ENCODE results near the gene AGO4. TPM values are rescaled to one million over a fixed set of nuclear protein-coding genes. Genes with fewer than 3 reads are reported as not detected.
"Not testable (repeated sequence)": the region's sequence is repeated elsewhere in the genome, so short reads cannot be mapped to it uniquely, and the experiment has no call there.

AGO4 gene
- total RNA-seq, 1 donor from 2014 or later: 24.9 TPM

DNA sequence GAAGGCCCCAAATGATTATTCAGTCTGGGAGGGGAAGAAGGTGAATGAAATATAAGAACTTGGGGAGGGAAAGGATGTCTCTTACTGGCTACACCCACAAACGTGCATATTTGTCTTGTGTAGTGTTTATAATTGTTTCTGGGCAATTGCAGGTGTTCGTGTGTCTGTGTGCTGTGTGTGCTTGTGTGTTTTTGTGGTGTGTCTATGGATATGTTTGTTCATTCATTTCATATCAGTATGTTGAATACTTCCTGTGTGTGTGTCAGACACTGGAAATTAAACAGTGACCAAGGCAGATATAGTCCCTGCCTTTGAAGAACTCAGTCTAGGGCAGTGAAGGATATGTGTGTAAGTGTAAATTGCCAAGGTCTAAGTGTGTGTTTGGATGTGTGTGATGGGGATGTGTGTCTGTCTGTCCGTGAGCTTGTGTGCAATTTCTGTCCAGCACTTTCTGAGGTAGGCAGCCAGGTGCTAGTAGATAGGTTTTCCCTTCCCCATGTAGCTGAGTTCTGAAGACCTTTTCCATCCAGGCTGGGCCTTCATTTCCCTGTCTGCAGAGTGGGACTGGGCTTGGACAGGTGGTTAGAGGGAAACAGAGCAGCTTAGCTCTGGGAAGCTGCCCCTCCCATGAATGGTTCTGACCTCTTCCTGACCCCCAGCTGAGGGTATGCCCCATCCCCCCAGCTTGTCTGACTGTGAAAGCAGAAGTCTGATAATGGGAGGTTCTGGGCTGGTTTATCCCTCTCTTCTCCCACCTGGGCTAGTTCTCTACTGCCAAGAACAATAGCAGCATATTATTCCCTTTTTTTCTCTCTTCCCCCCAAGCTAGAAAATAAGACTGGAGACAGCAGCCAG, 79.0 kb downstream of the AGO4 start:
- DNase-seq (ENCODE audit: low spot score) (no peak), ATAC-seq (no peak)
- intact Hi-C loops (cut with DNase I): no loop called here

DNA sequence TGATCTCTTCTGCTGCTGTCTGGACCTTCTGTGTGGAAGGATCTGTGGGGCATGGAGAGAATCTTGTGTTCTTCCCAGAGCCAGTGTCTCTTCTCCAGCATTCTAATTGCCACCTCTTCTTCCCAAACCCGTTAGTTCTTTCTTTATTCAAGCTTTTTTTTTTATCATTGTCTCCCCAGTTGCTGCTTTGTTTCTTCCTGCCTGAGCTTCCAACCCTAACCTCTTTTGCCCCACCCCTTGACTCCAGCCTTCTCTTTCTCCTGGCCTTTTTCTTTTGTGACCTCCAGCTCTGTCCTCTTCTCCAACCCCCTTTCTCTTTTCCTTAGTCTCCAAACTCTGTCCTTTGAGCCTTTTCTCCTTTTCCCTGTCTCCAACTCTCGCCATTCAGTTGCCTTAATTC, 79.7 kb downstream of the AGO4 start:
- no peak for ATAC-seq
- intact Hi-C loops (cut with DNase I): no loop called here
- no peak for DNase-seq (ENCODE audit: low spot score)

DNA sequence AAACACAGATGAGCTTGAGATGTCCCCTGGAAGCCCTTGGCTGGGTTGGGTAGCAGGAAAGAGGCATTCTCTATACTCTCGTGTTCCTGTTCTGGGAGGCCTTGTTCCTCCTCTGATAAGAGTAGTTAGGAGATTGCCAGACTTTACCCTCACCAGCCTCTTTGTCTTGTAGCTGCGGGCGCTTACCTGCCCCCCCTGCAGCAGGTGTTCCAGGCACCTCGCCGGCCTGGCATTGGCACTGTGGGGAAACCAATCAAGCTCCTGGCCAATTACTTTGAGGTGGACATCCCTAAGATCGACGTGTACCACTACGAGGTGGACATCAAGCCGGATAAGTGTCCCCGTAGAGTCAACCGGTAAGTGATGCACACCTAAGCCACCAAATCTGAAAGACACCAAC, 80.4 kb downstream of the AGO4 start:
- intact Hi-C loops (cut with DNase I): no loop called here
- ATAC-seq: no peak

DNA sequence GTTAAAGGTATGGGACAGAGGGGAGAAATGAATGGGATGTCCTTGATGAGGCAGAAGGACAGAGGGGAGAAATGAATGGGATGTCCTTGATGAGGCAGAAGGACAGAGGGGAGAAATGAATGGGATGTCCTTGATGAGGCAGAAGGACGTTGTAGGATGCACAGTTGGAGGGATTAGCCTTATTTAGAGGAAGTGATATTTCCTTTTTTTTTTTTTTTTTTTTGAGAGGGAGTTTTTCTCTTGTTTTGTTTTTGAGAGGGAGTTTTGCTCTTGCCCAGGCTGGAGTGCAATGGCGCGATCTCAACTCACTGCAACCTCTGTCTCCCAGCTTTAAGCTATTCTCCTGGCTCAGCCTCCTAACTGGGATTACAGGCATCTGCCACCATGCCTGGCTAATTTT, 81.2 kb downstream of the AGO4 start:
- intact Hi-C loops (cut with DNase I); DNase-seq (ENCODE audit: low spot score); ATAC-seq: not testable (repeated sequence)

More for the DNA sequence above, 80.4 kb downstream of the AGO4 start:
- no peak for DNase-seq (ENCODE audit: low spot score)

DNA sequence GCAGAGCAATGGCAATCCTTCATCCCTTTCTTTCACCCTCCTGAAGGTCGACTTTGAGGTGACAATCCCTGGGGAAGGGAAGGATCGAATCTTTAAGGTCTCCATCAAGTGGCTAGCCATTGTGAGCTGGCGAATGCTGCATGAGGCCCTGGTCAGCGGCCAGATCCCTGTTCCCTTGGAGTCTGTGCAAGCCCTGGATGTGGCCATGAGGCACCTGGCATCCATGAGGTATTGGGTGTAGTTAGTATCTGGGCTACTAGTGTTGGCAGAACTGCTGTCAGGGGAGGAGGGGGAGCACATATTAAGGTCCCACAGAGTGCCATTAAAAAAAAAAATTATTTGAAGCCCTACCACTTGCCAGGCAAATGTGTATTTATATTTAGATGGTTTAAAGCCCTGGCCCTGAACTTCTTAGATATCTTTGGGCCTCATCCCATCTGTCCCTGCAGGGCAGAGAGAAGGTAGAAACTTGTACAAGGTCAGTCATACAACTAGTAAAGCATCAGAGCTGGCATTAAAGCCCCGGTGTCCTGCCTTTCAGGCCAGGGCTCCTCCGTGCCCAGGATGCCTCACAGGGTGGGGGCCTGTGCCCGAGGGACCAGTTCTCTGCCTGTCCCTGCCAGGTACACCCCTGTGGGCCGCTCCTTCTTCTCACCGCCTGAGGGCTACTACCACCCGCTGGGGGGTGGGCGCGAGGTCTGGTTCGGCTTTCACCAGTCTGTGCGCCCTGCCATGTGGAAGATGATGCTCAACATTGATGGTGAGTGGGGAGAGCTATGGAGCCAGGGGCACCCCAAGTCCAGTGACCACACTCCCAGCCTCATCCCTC, 85.4 kb downstream of the AGO4 start:
- DNase-seq (ENCODE audit: low spot score) (no peak), ATAC-seq (no peak)
- intact Hi-C loops (cut with DNase I): no loop called here

DNA sequence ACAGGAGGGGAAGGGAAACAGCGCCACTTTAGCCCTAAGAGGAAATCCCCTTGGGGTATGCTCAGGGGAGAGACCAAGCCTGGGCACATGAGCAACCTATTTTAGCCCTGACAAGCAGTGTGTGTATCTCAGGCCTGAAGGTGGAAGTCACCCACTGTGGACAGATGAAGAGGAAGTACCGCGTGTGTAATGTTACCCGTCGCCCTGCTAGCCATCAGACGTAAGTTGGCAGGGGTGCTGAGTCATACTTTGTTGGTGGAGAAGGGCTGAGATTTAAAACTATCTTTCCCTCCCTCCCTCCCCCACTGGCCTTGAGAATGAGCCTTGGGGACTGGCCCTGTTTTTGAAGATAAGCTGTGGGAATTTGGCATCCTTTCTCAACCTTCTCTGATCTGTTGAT, 86.4 kb downstream of the AGO4 start:
- intact Hi-C loops (cut with DNase I): no loop called here
- DNase-seq (ENCODE audit: low spot score) (no peak), ATAC-seq (peak; percentile 56)

DNA sequence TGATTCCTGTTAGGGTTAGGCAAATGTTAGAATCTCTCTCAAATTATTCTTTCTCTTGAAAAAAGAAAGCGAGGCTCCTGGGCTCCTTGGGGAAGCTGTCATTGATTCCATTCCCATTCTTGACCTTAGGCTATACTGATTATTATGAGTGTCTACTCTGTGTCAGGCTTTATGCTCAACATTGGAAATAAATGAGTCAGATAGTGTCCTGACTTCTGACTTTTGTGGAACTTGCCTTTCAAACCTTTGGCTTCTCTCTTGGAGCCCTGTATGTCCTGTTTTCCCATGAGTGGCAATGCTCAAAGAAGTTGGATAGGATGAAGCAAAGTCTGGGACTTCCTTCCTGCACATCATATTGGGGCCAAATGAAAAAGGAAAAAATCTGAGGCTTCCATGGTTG, 86.8 kb downstream of the AGO4 start:
- DNase-seq (ENCODE audit: low spot score): no peak
- intact Hi-C loops (cut with DNase I): no loop called here
- no peak for ATAC-seq

DNA sequence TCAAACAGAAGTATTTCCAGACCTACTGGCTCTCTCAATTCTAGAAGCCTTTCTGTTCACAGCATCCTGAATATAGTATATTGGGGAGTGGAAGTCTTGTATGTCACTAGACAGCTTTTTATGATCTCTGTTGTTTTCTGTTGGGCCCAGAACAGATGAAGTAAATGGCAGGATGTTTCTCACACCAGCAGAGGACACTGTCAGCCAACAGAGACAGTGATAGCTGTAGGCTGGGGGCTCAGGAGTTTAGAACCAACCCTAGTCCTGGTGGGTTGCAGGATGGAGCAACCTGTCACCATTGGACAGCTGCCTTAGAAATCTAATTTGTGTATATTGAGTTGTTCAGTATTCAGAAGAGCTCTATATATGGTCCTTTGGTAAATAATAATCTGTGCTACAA, 92.1 kb downstream of the AGO4 start:
- intact Hi-C loops (cut with DNase I): no loop called here
- no peak for DNase-seq (ENCODE audit: low spot score)

DNA sequence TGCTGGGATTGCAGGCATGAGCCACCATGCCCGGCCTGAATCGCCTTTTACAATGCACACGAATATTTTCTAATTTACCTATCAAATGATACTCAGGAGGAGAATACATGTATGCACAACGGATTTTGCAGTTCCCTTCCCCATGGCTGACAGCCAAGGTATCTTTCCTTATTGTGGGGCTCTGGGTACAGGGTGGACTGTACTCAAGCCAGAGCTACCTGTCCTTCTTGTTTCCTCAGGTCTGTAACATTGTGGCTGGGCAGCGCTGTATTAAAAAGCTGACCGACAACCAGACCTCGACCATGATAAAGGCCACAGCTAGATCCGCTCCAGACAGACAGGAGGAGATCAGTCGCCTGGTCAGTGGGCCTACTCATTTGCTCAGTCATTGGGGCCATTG, 93.4 kb downstream of the AGO4 start:
- ATAC-seq: no peak
- intact Hi-C loops (cut with DNase I): no loop called here
- DNase-seq (ENCODE audit: low spot score): no peak

More for the DNA sequence above, 92.1 kb downstream of the AGO4 start:
- no peak for ATAC-seq

DNA sequence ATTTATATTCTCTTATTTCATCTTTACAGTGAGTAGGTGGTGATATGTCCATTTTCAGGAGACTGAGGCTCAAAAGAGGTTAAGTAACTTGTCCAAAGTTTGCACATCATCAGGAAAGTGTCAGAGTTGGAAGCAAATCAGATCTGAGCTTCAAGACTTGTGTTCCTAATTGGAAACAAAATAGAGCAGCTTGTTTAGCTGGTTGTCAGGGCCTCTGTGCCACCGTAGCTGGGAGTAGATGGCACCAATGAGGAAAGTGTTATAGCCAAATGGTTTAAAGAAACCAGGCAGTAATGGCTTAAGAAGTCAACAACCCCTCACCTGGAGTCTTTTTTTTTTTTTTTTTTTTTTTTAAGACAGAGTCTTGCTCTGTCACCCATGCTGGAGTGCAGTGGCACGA, 94.9 kb downstream of the AGO4 start:
- no peak for ATAC-seq
- DNase-seq (ENCODE audit: low spot score): no peak
- intact Hi-C loops (cut with DNase I): no loop called here

Other genes starting within 250 kb of the AGO4 start
- gene TFAP2E, start 234.7 kb upstream of the AGO4 start, total RNA-seq: 3.4 TPM
- gene PSMB2, start 166.5 kb upstream of the AGO4 start, total RNA-seq: 36.5 TPM
- 20.7 TPM for gene C1orf216, start 89.1 kb upstream of the AGO4 start, total RNA-seq
- 0.40 TPM for gene CLSPN, start 38.0 kb upstream of the AGO4 start, total RNA-seq
- 30.3 TPM for gene AGO1, start 75.2 kb downstream of the AGO4 start, total RNA-seq
- gene AGO3, start 123.1 kb downstream of the AGO4 start, total RNA-seq: 55.1 TPM